Vagina (tissue), 2 donors: ENCODE data around the gene SLC17A7.

Source experiments
- CTCF ChIP-seq, 3 experiments: fragments of 450-650 bp in 2 of 3; fragments of 200-600 bp in 1 of 3; sonication (generic) in 1 of 3; IDR thresholded peaks; one replicate each; pipeline ENCODE4 v1.5.1; 2017 to 2019; ENCODE audit warnings: antibody characterized with exemption in 3 of 3, mild to moderate bottlenecking in 2 of 3, moderate library complexity in 2 of 3
- POLR2AphosphoS5 ChIP-seq, 2 donors: sonication (generic); formaldehyde crosslinking; IDR thresholded peaks; one replicate each; pipeline ENCODE4 v1.9.0; 2017; ENCODE audit warnings: antibody characterized with exemption in 2 of 2, mild to moderate bottlenecking in 2 of 2, low read depth in 1 of 2; ENCODE audit not compliant: insufficient read depth in 1 of 2

- no peak for TF ChIP-seq CTCF (IDR thresholded peaks at IDR 0.05)
- TF ChIP-seq POLR2AphosphoS5 (IDR thresholded peaks at IDR 0.05; ENCODE audit: insufficient read depth in 1 of 2, low read depth in 1 of 2): no peak
Measured at GRCh38 chr19:49448432-49448786, 7.1 kb upstream of the SLC17A7 start.
